WTC11 (cell line): ENCODE data around the gene CCDC15.

Experiments
- ZNF232 ChIP-seq: sonication (generic); formaldehyde crosslinking; IDR thresholded peaks from 2 replicates; pipeline ENCODE4 v1.8.0; 2022; ENCODE audit warnings: mild to moderate bottlenecking, missing genetic modification reagents
- TF ChIP-seq, protein P1 (sequence below): fragments of 200-600 bp; IDR thresholded peaks from 2 replicates; pipeline ENCODE4 v1.8.0; 2022; ENCODE audit warnings: antibody characterized with exemption

DNA sequence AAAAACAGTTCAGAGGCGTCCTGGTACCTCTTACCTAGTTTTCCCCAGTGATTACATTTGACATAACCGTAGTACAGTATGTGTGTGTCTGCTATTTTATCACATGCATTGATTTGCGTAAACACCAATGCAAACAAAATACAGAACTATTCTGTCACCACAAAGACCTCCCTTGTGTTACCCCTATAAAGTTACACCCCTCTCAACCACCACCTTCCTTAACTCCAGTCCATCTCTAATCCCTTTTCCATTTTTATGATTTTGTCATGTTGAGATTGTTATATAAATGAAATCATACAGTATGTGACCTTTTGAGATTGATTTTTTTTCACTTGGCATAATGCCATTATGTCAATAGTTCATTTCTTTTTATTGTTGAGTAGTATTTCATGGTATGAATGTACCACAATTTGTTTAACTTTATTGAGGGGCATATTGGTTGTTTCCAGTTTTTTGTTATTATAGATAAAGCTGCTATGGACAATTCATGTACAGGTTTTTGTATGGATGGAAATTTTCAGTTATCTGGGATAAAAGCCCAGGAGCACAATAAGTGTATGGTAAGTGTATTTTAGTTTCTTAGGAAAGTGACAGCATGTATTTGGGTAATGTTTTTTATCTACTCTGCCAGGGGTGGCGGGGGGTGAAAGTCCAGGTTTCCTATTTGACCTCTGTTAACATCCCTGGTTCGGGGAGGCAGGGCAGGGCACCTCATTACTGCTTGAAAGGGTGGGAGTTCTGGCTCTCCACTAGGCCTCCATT is 103.1 kb downstream of the CCDC15 start:
- TF ChIP-seq, protein P1, sequence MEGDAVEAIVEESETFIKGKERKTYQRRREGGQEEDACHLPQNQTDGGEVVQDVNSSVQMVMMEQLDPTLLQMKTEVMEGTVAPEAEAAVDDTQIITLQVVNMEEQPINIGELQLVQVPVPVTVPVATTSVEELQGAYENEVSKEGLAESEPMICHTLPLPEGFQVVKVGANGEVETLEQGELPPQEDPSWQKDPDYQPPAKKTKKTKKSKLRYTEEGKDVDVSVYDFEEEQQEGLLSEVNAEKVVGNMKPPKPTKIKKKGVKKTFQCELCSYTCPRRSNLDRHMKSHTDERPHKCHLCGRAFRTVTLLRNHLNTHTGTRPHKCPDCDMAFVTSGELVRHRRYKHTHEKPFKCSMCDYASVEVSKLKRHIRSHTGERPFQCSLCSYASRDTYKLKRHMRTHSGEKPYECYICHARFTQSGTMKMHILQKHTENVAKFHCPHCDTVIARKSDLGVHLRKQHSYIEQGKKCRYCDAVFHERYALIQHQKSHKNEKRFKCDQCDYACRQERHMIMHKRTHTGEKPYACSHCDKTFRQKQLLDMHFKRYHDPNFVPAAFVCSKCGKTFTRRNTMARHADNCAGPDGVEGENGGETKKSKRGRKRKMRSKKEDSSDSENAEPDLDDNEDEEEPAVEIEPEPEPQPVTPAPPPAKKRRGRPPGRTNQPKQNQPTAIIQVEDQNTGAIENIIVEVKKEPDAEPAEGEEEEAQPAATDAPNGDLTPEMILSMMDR, result no peak
- TF ChIP-seq ZNF232 (CRISPR knock-in tag), result no peak
